Suppressor macrophage treated with lipopolysaccharide for 4 hours (primary cell): ENCODE measurements around the gene MYDGF.
A peak's percentile ranks its signal among the peaks of the same experiment; 100 is the strongest.
"Not testable (repeated sequence)": the region's sequence is repeated elsewhere in the genome, so short reads cannot be mapped to it uniquely, and the experiment has no call there.

ENCODE experiments used
- DNase-seq: peaks from one replicate; pipeline ENCODE4 v3.0.0-alpha.2; 2020

Gene MYDGF

GRCh38 chr19:4669723-4670480 is at the start of gene MYDGF:
MYDGF (minus strand) TSS chr19:4670342; CDS start chr19:4670334, 8 bp downstream.
- peak; percentile 98 for DNase-seq

- DNase-seq = no peak
These were observed 49.3 kb upstream of the MYDGF start for GRCh38 chr19:4719499-4719866.

- DNase-seq = no peak
These were observed 48.0 kb upstream of the MYDGF start for GRCh38 chr19:4717966-4718701.

GRCh38 chr19:4717191-4717965 is 47.2 kb upstream of the MYDGF start:
- no peak for DNase-seq

DNA sequence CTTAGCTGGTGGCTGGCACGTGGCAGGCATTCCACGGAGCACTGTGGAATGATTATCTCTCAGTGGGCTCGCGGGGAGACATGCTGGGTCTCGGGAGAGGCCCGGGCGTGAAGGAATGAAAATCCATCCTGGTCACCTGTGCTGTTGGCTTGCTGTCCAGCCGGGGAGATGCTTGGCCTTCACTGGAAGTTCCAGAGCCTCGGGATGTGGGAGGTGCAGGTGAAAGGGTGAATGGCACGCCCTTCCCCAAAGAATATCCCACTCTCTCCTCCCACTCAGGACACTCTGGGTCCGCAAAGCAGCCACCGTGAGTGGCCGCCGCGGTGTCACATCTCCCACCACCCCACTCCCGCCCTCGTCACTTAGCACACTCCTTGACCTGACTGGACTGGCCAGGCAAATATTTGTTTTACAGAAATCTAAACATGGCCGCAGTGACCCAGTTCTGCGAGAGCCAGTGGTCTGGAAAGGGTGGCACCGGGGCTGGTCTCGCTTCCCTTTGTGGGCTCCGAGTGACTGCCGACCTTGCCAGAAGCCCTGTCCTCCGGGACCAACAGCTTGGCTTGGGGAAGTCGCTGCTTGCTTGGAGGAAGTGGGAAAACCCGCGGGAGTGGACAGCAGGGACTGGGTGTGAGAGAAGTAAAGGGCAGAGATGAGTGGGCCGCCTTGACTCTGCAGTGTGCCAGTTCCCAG is 45.5 kb upstream of the MYDGF start:
- peak; percentile 83 for DNase-seq

- not testable (repeated sequence) for DNase-seq
These were observed 45.0 kb upstream of the MYDGF start for GRCh38 chr19:4715178-4715528.

DNA sequence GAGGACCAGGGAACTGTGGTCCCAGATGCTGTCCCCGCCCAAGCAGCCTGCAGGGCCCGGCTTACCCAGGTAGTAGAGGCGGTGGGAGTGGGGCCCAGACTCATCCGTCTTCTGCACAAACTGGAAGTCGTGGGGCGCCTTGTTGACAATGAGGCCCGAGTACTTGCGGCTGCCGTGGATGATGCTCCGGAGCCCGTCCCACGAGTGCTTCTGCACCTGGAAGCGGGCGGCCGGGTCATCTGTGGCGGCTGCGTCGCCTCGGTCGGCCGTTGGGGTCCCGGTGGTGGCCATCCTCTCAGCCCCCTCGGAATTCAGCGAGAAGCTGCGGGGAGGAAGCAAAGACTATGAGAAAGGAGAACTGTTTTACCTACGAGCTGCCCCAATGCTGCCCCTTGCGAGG is 43.9 kb upstream of the MYDGF start:
- DNase-seq = no peak

DNA sequence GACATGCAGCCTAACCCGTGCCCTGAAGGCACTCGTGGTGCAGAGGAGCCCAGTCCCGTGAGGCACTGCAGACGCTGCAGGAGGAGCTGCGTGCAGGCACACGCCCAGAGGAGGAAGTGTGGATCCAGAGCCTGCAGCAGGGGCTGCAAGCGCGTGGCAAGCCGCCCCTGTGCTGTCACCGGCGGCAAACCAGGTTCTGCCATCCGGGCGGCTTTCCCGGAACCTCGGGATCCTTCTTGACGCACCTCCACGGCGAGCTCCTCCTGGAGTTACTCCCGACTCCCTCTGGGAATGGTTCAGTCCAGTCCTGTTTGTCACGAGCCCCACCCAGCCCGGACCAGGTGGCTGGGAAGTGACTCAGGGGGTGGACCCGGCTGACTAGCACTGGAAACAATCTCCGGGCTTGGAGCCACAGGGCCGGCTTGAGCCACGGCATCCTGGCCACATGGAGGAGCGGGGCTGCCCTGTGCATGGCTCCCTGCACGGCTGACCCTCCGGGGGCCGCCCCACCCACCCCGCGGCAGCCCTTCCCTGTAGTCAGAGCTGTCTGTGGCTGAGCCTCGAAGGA is 43.3 kb upstream of the MYDGF start:
- DNase-seq = no peak

DNA sequence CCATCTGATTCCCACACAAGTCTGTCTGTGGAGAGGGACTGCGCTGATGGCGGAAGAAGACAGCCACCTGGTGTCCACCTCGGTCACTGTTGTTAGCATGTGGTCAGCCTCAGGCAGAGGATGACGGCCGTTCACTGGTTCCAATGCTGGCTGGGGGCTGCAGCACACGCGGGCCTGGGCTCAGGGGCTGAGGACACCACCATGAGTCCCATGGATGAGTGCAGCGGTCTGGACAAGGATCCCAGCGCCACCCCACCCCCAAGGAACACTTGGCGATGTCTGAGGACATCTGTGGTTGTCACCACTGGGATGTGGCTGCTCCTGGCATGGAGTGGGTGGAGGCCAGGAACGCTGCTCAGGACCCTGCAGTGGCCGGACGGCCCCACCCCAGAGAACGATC is 42.6 kb upstream of the MYDGF start:
- no peak for DNase-seq

DNA sequence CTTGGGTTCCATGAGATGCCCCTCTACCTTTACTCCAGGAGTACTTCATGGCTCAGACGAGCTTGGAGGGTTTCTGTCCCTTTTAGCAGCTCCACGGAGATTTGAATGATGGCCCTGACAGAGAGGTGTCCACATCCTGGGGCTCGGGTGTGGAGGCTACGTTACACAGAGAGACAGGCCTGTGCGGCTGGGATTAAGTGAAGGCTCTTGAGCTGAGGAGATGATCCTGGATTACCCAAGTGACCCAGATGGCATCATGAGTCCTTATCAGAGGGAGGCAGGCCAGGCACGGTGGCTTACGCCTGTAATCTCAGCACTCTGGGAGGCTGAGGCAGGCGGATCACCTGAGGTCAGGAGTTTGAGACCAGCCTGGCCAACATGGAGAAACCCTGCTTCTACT is 41.1 kb upstream of the MYDGF start:
- no peak for DNase-seq

- no peak for DNase-seq
These were observed 40.1 kb upstream of the MYDGF start for GRCh38 chr19:4710281-4710600.

GRCh38 chr19:4709440-4710280 is 39.5 kb upstream of the MYDGF start:
- no peak for DNase-seq

GRCh38 chr19:4707956-4708650 is 38.0 kb upstream of the MYDGF start:
- no peak for DNase-seq

DNA sequence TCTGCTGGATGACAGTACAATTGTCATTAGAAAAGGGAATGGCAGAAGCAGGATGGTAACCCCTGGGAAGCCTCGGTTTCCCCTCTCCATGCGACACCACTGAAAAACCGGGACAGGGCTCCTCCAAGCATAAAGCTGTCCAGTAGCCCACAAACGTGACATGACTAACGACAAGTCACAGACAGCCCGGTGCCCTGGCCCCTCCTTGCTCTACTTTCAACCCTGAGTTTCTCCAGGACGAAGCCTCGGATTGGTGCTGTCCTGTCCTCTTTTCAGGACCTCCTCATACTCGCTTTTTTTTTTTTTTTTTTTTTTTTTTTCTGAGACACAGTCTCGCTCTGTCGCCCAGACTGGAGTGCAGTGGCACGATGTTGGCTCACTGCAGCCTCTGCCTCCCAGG is 37.2 kb upstream of the MYDGF start:
- DNase-seq = no peak

DNA sequence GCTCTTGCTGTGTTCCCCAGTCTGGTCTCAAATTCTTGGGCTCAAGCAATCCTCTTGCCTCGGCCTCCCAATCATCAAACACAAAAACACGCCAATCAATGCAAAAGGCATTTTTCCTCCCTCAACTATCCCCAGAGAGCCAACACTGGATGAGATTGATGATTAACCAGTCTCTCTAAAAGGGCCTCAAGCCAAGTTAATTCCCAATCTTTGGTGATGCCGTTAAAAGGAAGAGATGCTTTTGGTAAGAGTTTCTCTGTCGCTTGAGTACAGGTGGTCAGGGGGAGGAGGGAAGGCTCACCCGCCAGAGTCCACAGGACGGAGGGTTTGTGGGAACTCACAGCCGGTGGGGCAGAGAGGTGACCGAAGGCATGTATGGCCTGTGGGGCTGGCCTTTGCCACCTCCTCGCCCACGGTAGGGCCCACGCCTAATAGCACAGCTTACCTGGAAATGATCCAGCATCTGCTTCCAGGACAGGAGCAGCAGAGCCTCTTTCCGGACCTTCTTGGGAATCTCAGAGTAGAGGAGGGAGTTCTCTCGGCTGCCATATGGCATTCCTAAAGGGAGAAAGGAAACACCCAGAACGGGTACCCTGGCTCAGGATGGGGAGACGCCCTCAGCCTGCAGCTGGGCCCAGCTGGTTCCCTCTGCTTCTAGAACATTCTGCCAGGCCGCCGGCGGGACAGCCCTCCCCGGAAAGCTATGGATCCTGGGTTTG is 35.4 kb upstream of the MYDGF start:
- DNase-seq = no peak

DNA sequence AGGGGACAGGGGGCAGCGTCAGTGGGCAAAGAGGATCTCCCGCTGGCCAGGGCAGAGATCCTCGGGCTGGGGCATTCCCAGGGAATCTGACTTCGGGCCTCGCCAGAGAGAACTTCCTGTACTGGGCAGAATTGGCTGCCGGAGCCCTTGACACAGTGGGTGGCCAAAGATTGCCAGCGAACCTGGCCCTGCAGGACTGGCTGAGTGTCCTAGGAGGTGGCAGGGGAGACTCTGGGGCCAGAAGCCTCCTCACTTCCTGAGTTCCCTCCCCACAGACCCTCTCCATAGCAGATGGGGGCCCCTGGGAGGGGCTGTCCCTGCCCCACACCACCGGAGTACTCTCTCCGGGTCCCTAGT is 34.2 kb upstream of the MYDGF start:
- DNase-seq = no peak

DNA sequence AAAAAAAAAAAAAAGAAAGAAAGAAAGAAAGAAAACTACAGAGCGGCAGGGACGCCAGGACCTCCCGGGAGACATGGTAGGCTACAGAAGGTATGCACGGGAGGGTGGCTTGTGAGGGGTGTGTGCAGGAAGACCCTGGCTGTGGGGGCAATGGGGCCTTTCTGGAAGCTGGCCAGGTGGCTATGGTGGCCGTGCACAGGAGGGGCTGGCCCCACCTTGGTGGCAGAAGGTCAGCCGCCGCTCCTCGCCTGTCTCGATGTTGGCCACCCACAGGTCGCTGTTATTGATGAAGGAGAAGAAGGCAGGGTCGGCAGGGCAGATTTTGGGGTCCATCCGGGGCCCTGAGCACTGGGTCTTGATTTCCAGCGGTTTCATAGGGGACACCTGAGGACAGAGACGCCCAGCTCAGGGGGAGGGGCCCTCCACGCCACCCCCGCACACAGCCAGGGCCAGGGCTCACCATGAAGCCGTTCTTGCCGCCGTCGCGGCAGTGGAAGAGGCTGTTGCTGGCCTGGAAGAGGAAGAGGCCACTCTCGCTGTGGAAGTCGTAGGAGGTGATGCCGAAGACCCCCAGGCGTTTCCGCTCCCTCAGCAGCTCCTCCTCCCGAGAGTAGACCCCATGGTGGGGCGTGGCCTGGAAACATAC is 33.7 kb upstream of the MYDGF start:
- DNase-seq = no peak

- no peak for DNase-seq
These were observed 32.6 kb upstream of the MYDGF start for GRCh38 chr19:4702764-4703163.

- DNase-seq = no peak
These were observed 31.4 kb upstream of the MYDGF start for GRCh38 chr19:4701557-4701956.

GRCh38 chr19:4700693-4700970 is 30.5 kb upstream of the MYDGF start:
- DNase-seq = no peak
